ENCODE results near the gene HMGN4. TPM values are rescaled to one million over a fixed set of nuclear protein-coding genes. Genes with fewer than 3 reads are reported as not detected.

The HMGN4 gene
- polyA plus RNA-seq, 1 of the 3 experiments (the other 2 are of a cell fraction) = 76.3 TPM

- Histone ChIP-seq H3K36me3 (replicated peaks in 1 of 2; ENCODE audit: control insufficient read depth in 1 of 2, insufficient read depth in 2 of 2, low read length in 1 of 2) (peaks cover 12 to 15% of the 10 kb centered on the region in 2 experiments), H3K27ac (ENCODE audit: low read depth in 2 of 2, low read length in 1 of 2) (peak overlapping the region in 1 of 2 experiments; percentile 50; a peak in 2 of 4 replicates), H3K9me2 (no peaks in the 10 kb centered on the region), H3K79me2 (ENCODE audit: insufficient read depth) (no peaks in the 10 kb centered on the region), H3K9ac (no peak overlapping the region), H3F3A (replicated peaks; ENCODE audit: insufficient read depth) (peaks cover 36% of the 10 kb centered on the region), H4K20me1 (ENCODE audit: insufficient read depth) (no peaks in the 10 kb centered on the region), H3K9me3 (no peaks in the 10 kb centered on the region), H2AFZ (ENCODE audit: low read depth) (peak overlapping the region; percentile 81), H3K4me1 (ENCODE audit: control insufficient read depth in 1 of 2, insufficient read depth in 2 of 2, low read depth in 1 of 2, low read length in 1 of 2) (peaks cover 0 to 3% of the 10 kb centered on the region in 2 experiments; a peak in 2 of 4 replicates), H3K4me3 (ENCODE audit: low read depth in 2 of 2, low read length in 1 of 2) (peak overlapping the region in 1 of 2 experiments; percentile 49; a peak in 2 of 4 replicates), H3K4me2 (peak overlapping the region; percentile 41; the same call in 1 of the 2 replicates), H3K27me3 (ENCODE audit: insufficient read depth) (no peaks in the 10 kb centered on the region)
- ChIA-PET POLR2A (interaction anchor here (0.6 to 1.8 kb wide), 5 partner anchors 9 to 597 kb away, joined by 3 to 16 read pairs (median 4); partner anchors contain the start of gene HMGN4), CTCF (interaction anchor here (2.9 to 4.6 kb wide), 2 partner anchors 12 to 209 kb away, joined by 17 to 24 read pairs; partner anchors contain the start of gene HMGN4)
- TF ChIP-seq GABPA (IDR thresholded peaks at IDR 0.05; ENCODE audit: low read depth) (peak; percentile 61), MAX (IDR thresholded peaks at IDR 0.05; ENCODE audit: low read depth) (peak; percentile 17; the same call in 1 of the 2 replicates), SIN3A (IDR thresholded peaks at IDR 0.05; ENCODE audit: borderline replicate concordance, low read depth, low read length) (no peak), PBX3 (IDR thresholded peaks at IDR 0.05) (no peak), YY1 (IDR thresholded peaks at IDR 0.05; ENCODE audit: low read depth) (peak; percentile 79), RCOR1 (IDR thresholded peaks at IDR 0.05; ENCODE audit: low read length) (0 out of 2 replicates have a peak, but pooled peaks have one; percentile 6), FOSL2 (IDR thresholded peaks at IDR 0.05; ENCODE audit: borderline replicate concordance, low read depth) (no peak), JUND (IDR thresholded peaks at IDR 0.05) (no peak), EP300 (IDR thresholded peaks at IDR 0.05; ENCODE audit: borderline replicate concordance in 1 of 2, low read depth in 1 of 2, low read length in 1 of 2) (no peak), TAF1 (IDR thresholded peaks at IDR 0.05; ENCODE audit: borderline replicate concordance, low read depth, low read length) (peak; percentile 14; the same call in 1 of the 2 replicates)
- 19% methylated on average over 21 of the region's 42 CpGs for WGBS (ENCODE audit: low lambda C conversion rate)
- peak; percentile 85 for DNase-seq
These were observed 12.3 kb downstream of the HMGN4 start for GRCh38 chr6:26550250-26550993.

GRCh38 chr6:26552205-26552604, 14.0 kb downstream of the HMGN4 start:
- WGBS (ENCODE audit: low lambda C conversion rate) = 87% methylated on average over 10 of the region's 10 CpGs
- CTCF ChIA-PET = interaction anchor here (1.0 to 4.6 kb wide), 6 partner anchors 10 to 210 kb away, joined by 3 to 24 read pairs (median 6); partner anchors contain the start of gene HMGN4
- no peaks in the 10 kb centered on the region for H3K79me2 ChIP-seq (ENCODE audit: insufficient read depth)
- H3K4me2 ChIP-seq = peak overlapping the region; percentile 80; the same call in 1 of the 2 replicates
- no peaks in the 10 kb centered on the region for H3K9me2 ChIP-seq
- peaks cover 0 to 3% of the 10 kb centered on the region in 2 experiments; a peak in 2 of 4 replicates for H3K4me1 ChIP-seq (ENCODE audit: control insufficient read depth in 1 of 2, insufficient read depth in 2 of 2, low read depth in 1 of 2, low read length in 1 of 2)
- H2AFZ ChIP-seq (ENCODE audit: low read depth) = no peak overlapping the region
- POLR2A ChIA-PET = interaction anchor here (2.1 kb wide), 1 partner anchor 14 kb away, joined by 7 read pairs; the partner anchor contains the start of gene HMGN4
- no peak overlapping the region for H3K27ac ChIP-seq (ENCODE audit: low read depth in 2 of 2, low read length in 1 of 2)
- H3K4me3 ChIP-seq (ENCODE audit: low read depth in 2 of 2, low read length in 1 of 2) = no peak overlapping the region
- H3K36me3 ChIP-seq (replicated peaks in 1 of 2; ENCODE audit: control insufficient read depth in 1 of 2, insufficient read depth in 2 of 2, low read length in 1 of 2) = no peaks in the 10 kb centered on the region
- H3F3A ChIP-seq (replicated peaks; ENCODE audit: insufficient read depth) = peaks cover 45% of the 10 kb centered on the region
- no peaks in the 10 kb centered on the region for H4K20me1 ChIP-seq (ENCODE audit: insufficient read depth)
- H3K9me3 ChIP-seq = no peaks in the 10 kb centered on the region
- H3K9ac ChIP-seq = no peak overlapping the region
- no peak for DNase-seq
- H3K27me3 ChIP-seq (ENCODE audit: insufficient read depth) = no peaks in the 10 kb centered on the region
- TF ChIP-seq TEAD4 (IDR thresholded peaks at IDR 0.05; ENCODE audit: borderline replicate concordance, insufficient read depth) (no peak), RCOR1 (IDR thresholded peaks at IDR 0.05; ENCODE audit: low read length) (no peak), IRF3 (IDR thresholded peaks at IDR 0.05; ENCODE audit: low read depth, low read length) (no peak), USF1 (IDR thresholded peaks at IDR 0.05; ENCODE audit: borderline replicate concordance, low read depth) (no peak), JUND (IDR thresholded peaks at IDR 0.05) (no peak), MEF2A (IDR thresholded peaks at IDR 0.05; ENCODE audit: borderline replicate concordance, low read depth) (no peak), EP300 (IDR thresholded peaks at IDR 0.05; ENCODE audit: borderline replicate concordance in 1 of 2, low read depth in 1 of 2, low read length in 1 of 2) (no peak), POLR2AphosphoS5 (IDR thresholded peaks at IDR 0.05; ENCODE audit: low read depth, low read length) (no peak), RXRA (IDR thresholded peaks at IDR 0.05; ENCODE audit: borderline replicate concordance, low read depth) (no peak), MXI1 (IDR thresholded peaks at IDR 0.05; ENCODE audit: low read depth, low read length) (no peak), RAD21 (IDR thresholded peaks at IDR 0.05; ENCODE audit: low read length) (no peak), CHD2 (IDR thresholded peaks at IDR 0.05; ENCODE audit: low read length, partially characterized antibody) (no peak), ELF1 (IDR thresholded peaks at IDR 0.05) (no peak), NFIC (IDR thresholded peaks at IDR 0.05; ENCODE audit: borderline replicate concordance) (no peak), USF2 (IDR thresholded peaks at IDR 0.05; ENCODE audit: borderline replicate concordance, low read depth, low read length) (no peak), RFX5 (IDR thresholded peaks at IDR 0.05; ENCODE audit: low read length) (no peak)

Measured in SK-N-SH (cell line).